ENCODE results near the gene FSTL5. TPM values are rescaled to one million over a fixed set of nuclear protein-coding genes. Genes with fewer than 3 reads are reported as not detected.

FSTL5 gene
- total RNA-seq, 1 experiment from 2014 or later: 0.02 TPM

- DNase-seq (ENCODE audit: low read depth): no peak
Measured at GRCh38 chr4:161948026-161948770, 215.6 kb downstream of the FSTL5 start.

- peak; percentile 9 for DNase-seq (ENCODE audit: low read depth)
Measured at GRCh38 chr4:161937596-161937995, 226.2 kb downstream of the FSTL5 start.

GRCh38 chr4:161936625-161937550 is 226.9 kb downstream of the FSTL5 start:
- peak; percentile 93 for DNase-seq (ENCODE audit: low read depth)

GRCh38 chr4:161931089-161931488 is 232.7 kb downstream of the FSTL5 start:
- DNase-seq (ENCODE audit: low read depth): no peak

- DNase-seq (ENCODE audit: low read depth): peak; percentile 43
Measured at GRCh38 chr4:161929956-161930355, 233.8 kb downstream of the FSTL5 start.

- no peak for DNase-seq (ENCODE audit: low read depth)
Measured at GRCh38 chr4:161926033-161926828, 237.6 kb downstream of the FSTL5 start.

- no peak for DNase-seq (ENCODE audit: low read depth)
Measured at GRCh38 chr4:161920304-161921052, 243.3 kb downstream of the FSTL5 start.

GRCh38 chr4:161919442-161920220 is 244.2 kb downstream of the FSTL5 start:
- no peak for DNase-seq (ENCODE audit: low read depth)

- no peak for DNase-seq (ENCODE audit: low read depth)
Measured at GRCh38 chr4:161916035-161916434, 247.8 kb downstream of the FSTL5 start.

GRCh38 chr4:161907590-161907955 is 256.2 kb downstream of the FSTL5 start:
- DNase-seq (ENCODE audit: low read depth): no peak

GRCh38 chr4:161906836-161907589 is 256.8 kb downstream of the FSTL5 start:
- no peak for DNase-seq (ENCODE audit: low read depth)

- no peak for DNase-seq (ENCODE audit: low read depth)
Measured at GRCh38 chr4:161900110-161900509, 263.7 kb downstream of the FSTL5 start.

- peak; percentile 3 for DNase-seq (ENCODE audit: low read depth)
Measured at GRCh38 chr4:161894493-161895167, 269.2 kb downstream of the FSTL5 start.

- DNase-seq (ENCODE audit: low read depth): no peak
Measured at GRCh38 chr4:161894014-161894413, 269.8 kb downstream of the FSTL5 start.

GRCh38 chr4:161893566-161893965 is 270.2 kb downstream of the FSTL5 start:
- no peak for DNase-seq (ENCODE audit: low read depth)

GRCh38 chr4:161892951-161893350 is 270.8 kb downstream of the FSTL5 start:
- DNase-seq (ENCODE audit: low read depth): no peak

GRCh38 chr4:161883157-161883556 is 280.6 kb downstream of the FSTL5 start:
- DNase-seq (ENCODE audit: low read depth): no peak

GRCh38 chr4:161881370-161881769 is 282.4 kb downstream of the FSTL5 start:
- DNase-seq (ENCODE audit: low read depth): no peak

- no peak for DNase-seq (ENCODE audit: low read depth)
Measured at GRCh38 chr4:161869511-161869910, 294.3 kb downstream of the FSTL5 start.
